GM12872 (cell line): ENCODE data around the gene PCCB.

Experiments
- TF ChIP-seq, protein P1 (sequence below): IDR thresholded peaks from 3 replicates; pipeline ENCODE4 v1.5.1; 2011; ENCODE audit warnings: low read depth, mild to moderate bottlenecking, low read length, moderate library complexity; ENCODE audit not compliant: insufficient read depth

PCCB gene

DNA sequence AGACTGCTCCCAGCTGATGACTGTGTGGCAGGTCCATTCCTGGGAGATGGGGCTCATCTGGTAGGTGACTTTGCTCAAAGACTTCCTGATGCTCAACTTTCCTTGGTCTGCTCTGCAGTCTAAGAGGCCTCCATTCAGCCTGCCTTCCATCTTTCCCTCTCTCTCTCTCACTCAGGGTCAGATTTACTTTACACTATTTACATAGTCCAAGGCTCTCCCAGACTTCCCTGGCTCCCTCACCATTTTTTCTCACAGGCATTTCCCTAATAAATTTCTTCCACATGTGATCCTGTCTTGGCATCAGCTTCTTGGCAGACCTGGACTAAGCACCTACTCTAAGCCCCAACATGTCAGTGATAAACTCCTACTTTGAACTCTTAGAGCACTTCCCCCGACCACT lies 13.0 kb upstream of the PCCB start:
- TF ChIP-seq, protein P1, sequence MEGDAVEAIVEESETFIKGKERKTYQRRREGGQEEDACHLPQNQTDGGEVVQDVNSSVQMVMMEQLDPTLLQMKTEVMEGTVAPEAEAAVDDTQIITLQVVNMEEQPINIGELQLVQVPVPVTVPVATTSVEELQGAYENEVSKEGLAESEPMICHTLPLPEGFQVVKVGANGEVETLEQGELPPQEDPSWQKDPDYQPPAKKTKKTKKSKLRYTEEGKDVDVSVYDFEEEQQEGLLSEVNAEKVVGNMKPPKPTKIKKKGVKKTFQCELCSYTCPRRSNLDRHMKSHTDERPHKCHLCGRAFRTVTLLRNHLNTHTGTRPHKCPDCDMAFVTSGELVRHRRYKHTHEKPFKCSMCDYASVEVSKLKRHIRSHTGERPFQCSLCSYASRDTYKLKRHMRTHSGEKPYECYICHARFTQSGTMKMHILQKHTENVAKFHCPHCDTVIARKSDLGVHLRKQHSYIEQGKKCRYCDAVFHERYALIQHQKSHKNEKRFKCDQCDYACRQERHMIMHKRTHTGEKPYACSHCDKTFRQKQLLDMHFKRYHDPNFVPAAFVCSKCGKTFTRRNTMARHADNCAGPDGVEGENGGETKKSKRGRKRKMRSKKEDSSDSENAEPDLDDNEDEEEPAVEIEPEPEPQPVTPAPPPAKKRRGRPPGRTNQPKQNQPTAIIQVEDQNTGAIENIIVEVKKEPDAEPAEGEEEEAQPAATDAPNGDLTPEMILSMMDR = no peak

DNA sequence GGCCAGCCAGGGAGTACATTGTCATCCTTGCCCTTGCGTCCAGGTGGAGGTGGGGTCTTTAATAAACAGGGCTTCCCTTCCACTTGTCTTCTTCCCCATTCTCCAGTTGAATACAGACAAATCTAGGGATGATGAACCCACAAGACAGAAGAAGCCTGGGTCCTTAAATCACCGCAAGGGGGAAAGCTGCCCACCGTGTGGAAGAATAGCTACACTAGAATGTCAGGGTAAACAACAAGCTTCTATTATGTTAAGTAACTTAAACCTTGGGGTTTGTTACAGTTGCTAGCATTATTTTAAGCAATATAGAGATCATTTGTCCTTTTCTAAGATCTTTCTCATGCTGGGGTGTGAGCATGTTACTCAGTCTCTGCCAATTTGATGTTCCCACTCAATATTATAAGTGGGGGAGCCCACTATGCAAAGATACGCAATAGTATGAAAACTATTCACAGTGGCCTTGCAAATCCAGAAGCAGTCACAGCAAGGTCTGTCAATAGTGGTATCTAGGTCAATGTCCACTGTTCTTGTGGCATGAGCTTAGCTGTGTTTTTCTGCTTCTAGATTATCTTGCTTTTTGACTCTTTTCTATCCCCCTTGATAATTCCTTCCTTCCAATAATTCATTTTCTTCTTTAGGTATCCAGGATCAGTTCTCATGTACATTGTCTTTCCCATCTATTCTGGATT lies 12.0 kb upstream of the PCCB start:
- TF ChIP-seq, protein P1 = no peak

DNA sequence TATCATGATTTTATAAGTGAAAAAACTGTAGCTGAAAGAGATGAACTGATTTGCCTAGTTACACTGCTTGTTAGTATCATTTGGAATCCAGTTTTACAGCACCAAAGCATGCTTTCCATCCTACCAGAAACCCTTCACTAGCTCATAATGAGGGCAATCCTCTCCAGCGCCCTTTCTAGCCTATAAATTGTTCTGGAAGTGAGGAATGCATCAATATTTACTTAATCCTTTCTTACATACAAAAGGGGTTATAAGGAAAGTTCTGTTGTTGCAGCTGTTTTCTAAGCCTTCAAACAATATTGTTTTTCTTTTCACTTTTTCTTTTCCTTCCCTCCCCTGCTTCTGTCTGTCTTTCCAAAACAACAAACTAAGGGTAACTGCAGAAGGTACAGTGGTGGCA lies 11.0 kb upstream of the PCCB start:
- TF ChIP-seq, protein P1 = no peak

DNA sequence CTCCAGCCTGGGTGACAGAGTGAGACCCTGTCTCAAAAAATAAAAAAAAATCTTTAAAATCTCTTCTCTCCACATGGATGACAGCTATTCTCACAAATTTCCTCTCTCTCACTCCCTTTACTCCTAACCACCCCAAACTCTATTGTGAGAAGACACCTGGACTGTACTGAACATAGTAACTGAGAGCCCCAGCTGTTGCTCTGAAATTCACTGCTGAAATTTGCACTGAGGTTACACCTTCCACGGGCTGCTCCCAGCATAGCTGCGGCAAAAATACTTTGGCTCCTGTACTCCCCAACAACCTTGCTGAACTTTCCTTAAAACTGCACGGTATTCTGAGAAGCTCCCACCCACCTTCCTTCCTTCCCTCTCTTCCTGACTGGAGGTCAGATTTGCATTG lies 4.4 kb upstream of the PCCB start:
- TF ChIP-seq, protein P1 = no peak

DNA sequence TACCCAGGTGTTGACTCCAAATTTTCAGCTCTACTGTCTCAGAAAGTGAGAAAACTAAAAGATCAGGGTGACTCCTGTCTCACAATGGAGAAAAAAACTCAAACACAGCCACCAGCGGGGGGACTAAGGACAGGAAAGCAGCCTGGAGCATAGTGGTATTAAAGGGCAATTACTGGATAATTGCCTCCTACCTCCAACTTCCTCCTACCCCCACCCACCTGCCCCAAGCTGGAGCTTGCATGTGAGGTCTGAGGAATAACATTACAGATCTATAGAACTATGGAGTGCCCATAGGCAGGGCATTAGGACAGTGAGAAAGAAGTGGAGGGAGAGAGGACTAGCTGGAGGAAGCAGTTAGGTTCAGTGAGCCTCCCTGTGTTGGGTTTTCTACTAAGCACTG lies 2.7 kb upstream of the PCCB start:
- TF ChIP-seq, protein P1 = no peak

DNA sequence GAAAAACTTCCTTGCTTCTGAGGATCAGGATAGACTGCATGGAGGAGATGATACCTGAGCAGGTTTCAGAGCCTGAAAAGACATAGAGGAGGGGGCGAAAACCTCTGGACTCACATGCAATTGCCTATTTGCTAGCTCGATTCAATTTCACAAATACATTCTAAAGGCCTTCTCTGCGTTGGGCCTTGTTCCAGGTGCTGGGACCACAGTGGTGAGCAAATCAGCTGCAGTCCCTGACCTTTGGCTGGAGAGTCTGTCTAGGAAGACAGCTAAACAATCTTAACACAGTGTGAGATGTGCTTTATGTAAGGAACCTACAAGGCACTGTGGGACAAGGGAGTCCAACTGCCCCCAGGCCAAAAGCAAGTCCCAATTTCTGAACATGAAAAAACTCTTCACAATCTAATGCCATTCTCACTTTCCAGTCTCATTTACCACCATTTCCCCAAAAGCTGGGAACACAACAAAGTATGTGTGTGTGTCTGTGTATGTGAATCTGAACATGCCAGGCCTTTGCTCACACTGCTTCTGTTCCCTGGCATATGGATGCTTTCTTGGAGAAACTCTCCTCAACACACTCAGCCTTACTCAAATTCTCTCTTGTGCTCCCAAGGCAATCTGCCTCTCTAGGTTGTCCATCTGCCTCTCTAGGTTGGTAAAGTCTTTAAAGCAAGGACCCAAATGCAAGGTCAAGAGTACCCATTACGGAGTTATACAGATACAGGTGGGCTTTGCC lies 2.1 kb upstream of the PCCB start:
- TF ChIP-seq, protein P1 = no peak

DNA sequence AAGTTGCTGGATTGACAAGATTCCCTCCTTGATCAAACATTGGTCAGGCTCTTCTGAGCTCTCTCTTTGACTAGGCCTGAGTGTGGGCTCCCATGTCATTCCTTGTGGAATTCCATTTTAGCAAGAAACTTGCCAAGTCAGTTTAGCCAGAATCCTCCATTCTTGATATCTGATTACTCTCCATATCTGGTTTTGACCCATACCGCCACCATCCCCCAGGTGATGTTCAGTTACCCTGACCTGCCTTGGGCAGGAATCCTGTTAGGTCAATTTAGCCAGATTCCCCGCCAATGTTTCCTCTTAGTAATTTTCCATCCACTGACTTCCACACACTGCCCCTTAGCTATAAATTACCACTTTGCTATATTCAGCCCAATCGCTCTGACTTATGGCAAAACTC lies 1.0 kb upstream of the PCCB start:
- TF ChIP-seq, protein P1 = no peak
